Right lobe of liver (tissue), 4 donors: ENCODE data around the gene NPRL2.

Source experiments
- CTCF ChIP-seq, 4 donors: fragments of 200-600 bp in 3 of 4; fragments of 450-650 bp in 1 of 4; IDR thresholded peaks; one replicate each; pipeline versions ENCODE4 v1.5.1 to v1.8.0; 2016 to 2022; ENCODE audit warnings: antibody characterized with exemption in 4 of 4, mild to moderate bottlenecking in 2 of 4
- POLR2A ChIP-seq: fragments of 450-650 bp; IDR thresholded peaks from one replicate; pipeline ENCODE4 v1.6.1; 2017; ENCODE audit warnings: antibody characterized with exemption, mild to moderate bottlenecking
- donor health status: DM: no; HTN: no; CAD: no.
- donor health status: DM: no; HTN: no; CAD: no.
- donor health status: DM: no; HTN: yes; CAD: no.

GRCh38 chr3:50356553-50356952, 6.0 kb upstream of the NPRL2 start:
- no peak for TF ChIP-seq CTCF (IDR thresholded peaks at IDR 0.05)
- no peak for TF ChIP-seq POLR2A
